HepG2 (cell line): ENCODE measurements around the gene LHPP. TPM values are rescaled to one million over a fixed set of nuclear protein-coding genes. Genes with fewer than 3 reads are reported as not detected.

Experiments used
- ATAC-seq: fragments of 200-7000 bp; cut with Tn5 transposase; 3 replicates; pipeline ENCODE4 v1.9.1; 2020; ENCODE audit warnings: mild to moderate bottlenecking, moderate library complexity
- BruUV-seq: library from RNA; stranded (reverse); fragments of 400-500 nt; replicated peaks from 2 replicates; lab custom pipeline; 2021; lab: Mats Ljungman, UMichigan
- CTCF ChIA-PET: fragments of 300-600 bp; formaldehyde crosslinking; extraction: SDS; loops from one replicate; lab custom pipeline; 2021; ENCODE audit warnings: low total read pairs, inconsistent platforms, low intra/inter-chr PET ratio; lab: Yijun Ruan, JAX
- POLR2A ChIA-PET: fragments of 350-600 bp; sonication (Branson Sonifier 250); formaldehyde crosslinking; loops from one replicate; lab custom pipeline; 2020; ENCODE audit warnings: antibody characterized with exemption, inconsistent platforms; lab: Yijun Ruan, JAX
- DNase-seq: peaks from one replicate; pipeline ENCODE4 v3.0.0-alpha.2; 2015; ENCODE audit warnings: low spot score
- FAIRE-seq: peaks from 3 replicates; lab custom pipeline; 2011; peaks lifted over from hg19 to GRCh38; lab: Jason Lieb, UNC
- H2AFZ ChIP-seq: one replicate; pipeline ENCODE4 v1.6.1; 2011; ENCODE audit warnings: low read length, inconsistent platforms
- H3K27ac ChIP-seq: fragments of 300-600 bp; 3 replicates; pipeline ENCODE4 v1.8.0; 2011; ENCODE audit warnings: mixed run types, mild to moderate bottlenecking, mixed read lengths, low read length, inconsistent platforms; ENCODE audit not compliant: insufficient read depth; ENCODE audit errors: extremely low read length
- H3K27me3 ChIP-seq, 2 experiments: fragments of 200-600 bp in 1 of 2; 2 replicates in 1 of 2; 3 replicates in 1 of 2; pipeline versions ENCODE4 v1.6.0 to v1.8.0; 2011; ENCODE audit warnings: low read length in 2 of 2, mild to moderate bottlenecking in 2 of 2, moderate library complexity in 2 of 2, inconsistent platforms in 1 of 2; ENCODE audit not compliant: insufficient read depth in 2 of 2, control insufficient read depth in 1 of 2
- H3K36me3 ChIP-seq, 2 experiments: fragments of 200-600 bp in 1 of 2; replicated peaks in 1 of 2; 2 replicates in 1 of 2; 3 replicates in 1 of 2; pipeline versions ENCODE4 v1.5.1 to v1.8.0; 2011; ENCODE audit warnings: low read length in 2 of 2, inconsistent platforms in 1 of 2; ENCODE audit not compliant: insufficient read depth in 2 of 2, control insufficient read depth in 1 of 2
- H3K4me1 ChIP-seq: 2 replicates; pipeline ENCODE4 v1.5.1; 2012; ENCODE audit warnings: low read length, inconsistent platforms; ENCODE audit not compliant: insufficient read depth
- H3K4me2 ChIP-seq: 2 replicates; pipeline ENCODE4 v1.6.0; 2011; ENCODE audit warnings: low read depth, low read length, inconsistent platforms
- H3K4me3 ChIP-seq, 3 experiments: fragments of 200-600 bp in 1 of 3; sonication (generic), shearing (Covaris generic) in 1 of 3; replicated peaks in 1 of 3; 2 replicates each; pipeline ENCODE4 v1.5.1; 2011 to 2016; ENCODE audit warnings: low read length in 3 of 3, inconsistent platforms in 2 of 3, low read depth in 2 of 3, mild to moderate bottlenecking in 2 of 3, control low read depth in 1 of 3, mixed read lengths in 1 of 3; ENCODE audit not compliant: insufficient read depth in 1 of 3
- H3K79me2 ChIP-seq: one replicate; pipeline ENCODE4 v1.6.1; 2011; ENCODE audit warnings: low read length, inconsistent platforms; ENCODE audit not compliant: insufficient read depth
- H3K9ac ChIP-seq: 2 replicates; pipeline ENCODE4 v1.6.0; 2011; ENCODE audit warnings: mild to moderate bottlenecking, low read depth, low read length, inconsistent platforms; ENCODE audit not compliant: insufficient read depth
- H3K9me3 ChIP-seq: 2 replicates; pipeline ENCODE4 v1.5.1; 2012; ENCODE audit warnings: mild to moderate bottlenecking, low read length
- H4K20me1 ChIP-seq: 2 replicates; pipeline ENCODE4 v1.6.0; 2011; ENCODE audit warnings: inconsistent platforms, mild to moderate bottlenecking, low read length, moderate library complexity; ENCODE audit not compliant: insufficient read depth
- SRF ChIP-seq: IDR thresholded peaks from 2 replicates; pipeline ENCODE4 v1.6.1; 2011; ENCODE audit warnings: mild to moderate bottlenecking, low read depth, low read length, moderate library complexity
- ZBTB3 ChIP-seq: sonication (generic); formaldehyde crosslinking; IDR thresholded peaks from 2 replicates; pipeline ENCODE4 v1.4.0; 2020; ENCODE audit warnings: low read depth, mild to moderate bottlenecking, moderate library complexity, missing genetic modification reagents, borderline replicate concordance
- ZNF121 ChIP-seq: sonication (generic); formaldehyde crosslinking; IDR thresholded peaks from 2 replicates; pipeline ENCODE4 v1.5.0; 2020; ENCODE audit warnings: mild to moderate bottlenecking, missing genetic modification reagents
- WGBS: methylation state at CpG from one replicate; pipeline ENCODE4 v1.1.6; 2017; ENCODE audit warnings: low lambda C conversion rate; 5-methylcytosine and 5-hydroxymethylcytosine counted together
- in situ Hi-C: cut with HindIII; loops from 2 replicates; pipeline ENCODE4 v1.10.0; 2017; ENCODE audit warnings: low pct_unique_long_range_greater_than_20kb; ENCODE audit not compliant: extremely low pct_ligation_motif_present
- intact Hi-C: fragments of 100-400 bp; cut with micrococcal nuclease; formaldehyde crosslinking; loops from one replicate; pipeline ENCODE4 v1.10.0; 2022; ENCODE audit not compliant: unreplicated experiment
- polyA plus RNA-seq, 8 experiments: library from polyadenylated mRNA; depleted of rRNA in 3 of 8; stranded (reverse) in 7 of 8; unstranded in 1 of 8; fragments of >200 nt; fragmentation: Illumina TruSeq in 4 of 8; extraction: Trizol in 4 of 8; gene quantifications; 2 replicates each; pipeline versions ENCODE4 v1.2.1 to v1.2.3, GENCODE V29; 2011 to 2016; ENCODE audit warnings: low read depth in 4 of 8, missing spikeins in 1 of 8, mixed read lengths in 1 of 8; ENCODE audit not compliant: insufficient read depth in 1 of 8
- total RNA-seq, 5 experiments: library from RNA; depleted of rRNA; stranded (reverse); fragments of >200 nt; fragmentation: Illumina TruSeq; extraction: Trizol; gene quantifications; 2 replicates each; pipeline ENCODE4 v1.2.3, GENCODE V29; 2016; ENCODE audit warnings: low read depth in 1 of 5
- TF ChIP-seq, protein P1 (sequence below): sonication (generic); formaldehyde crosslinking; IDR thresholded peaks from 2 replicates; pipeline ENCODE4 v1.9.0; 2021; ENCODE audit warnings: missing genetic modification reagents, borderline replicate concordance
- TF ChIP-seq, protein P2 (sequence below): sonication (generic); formaldehyde crosslinking; IDR thresholded peaks from 2 replicates; pipeline ENCODE4 v1.4.0; 2020; ENCODE audit warnings: missing genetic modification reagents

Gene LHPP
- total and polyA plus RNA-seq, 2 of the 13 experiments (the other 11 are each of a cell fraction or from before 2014, with no cell fraction given): 5.2 to 13.1 TPM

DNA sequence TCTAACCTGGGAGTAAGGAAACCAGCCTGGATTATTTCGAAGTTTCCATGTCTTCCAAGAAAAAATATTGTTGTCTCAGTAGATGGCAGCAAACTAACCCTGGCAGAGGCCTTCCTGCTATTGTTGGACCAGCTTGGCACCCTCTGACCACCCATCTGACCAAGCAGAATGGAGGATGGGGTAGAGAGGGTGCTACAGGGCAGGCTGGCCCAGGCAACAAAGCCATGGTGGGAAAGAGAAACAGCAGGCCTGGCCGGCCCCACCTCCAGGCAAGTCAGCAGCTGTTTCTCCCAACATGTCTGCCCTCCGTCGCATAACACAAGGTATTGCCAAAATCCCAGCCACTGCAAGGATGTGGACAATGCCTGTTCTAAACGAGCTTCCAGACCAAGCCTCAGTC is 187.6 kb downstream of the LHPP start:
- intact Hi-C loops: no loop called here
- 94% methylated on average over 1 of the region's 5 CpGs for WGBS

More for the DNA sequence above, 187.6 kb downstream of the LHPP start:
- POLR2A ChIA-PET: no interaction called here
- Histone ChIP-seq H3K9ac (no peak overlapping the region), H3K36me3 (no peaks in the 10 kb centered on the region; a peak in 2 of 5 replicates), H4K20me1 (peaks cover 6% of the 10 kb centered on the region; the same call in 1 of the 2 replicates), H3K27me3 (no peaks in the 10 kb centered on the region)
- no TSS peak for BruUV-seq
- TF ChIP-seq, protein P1, sequence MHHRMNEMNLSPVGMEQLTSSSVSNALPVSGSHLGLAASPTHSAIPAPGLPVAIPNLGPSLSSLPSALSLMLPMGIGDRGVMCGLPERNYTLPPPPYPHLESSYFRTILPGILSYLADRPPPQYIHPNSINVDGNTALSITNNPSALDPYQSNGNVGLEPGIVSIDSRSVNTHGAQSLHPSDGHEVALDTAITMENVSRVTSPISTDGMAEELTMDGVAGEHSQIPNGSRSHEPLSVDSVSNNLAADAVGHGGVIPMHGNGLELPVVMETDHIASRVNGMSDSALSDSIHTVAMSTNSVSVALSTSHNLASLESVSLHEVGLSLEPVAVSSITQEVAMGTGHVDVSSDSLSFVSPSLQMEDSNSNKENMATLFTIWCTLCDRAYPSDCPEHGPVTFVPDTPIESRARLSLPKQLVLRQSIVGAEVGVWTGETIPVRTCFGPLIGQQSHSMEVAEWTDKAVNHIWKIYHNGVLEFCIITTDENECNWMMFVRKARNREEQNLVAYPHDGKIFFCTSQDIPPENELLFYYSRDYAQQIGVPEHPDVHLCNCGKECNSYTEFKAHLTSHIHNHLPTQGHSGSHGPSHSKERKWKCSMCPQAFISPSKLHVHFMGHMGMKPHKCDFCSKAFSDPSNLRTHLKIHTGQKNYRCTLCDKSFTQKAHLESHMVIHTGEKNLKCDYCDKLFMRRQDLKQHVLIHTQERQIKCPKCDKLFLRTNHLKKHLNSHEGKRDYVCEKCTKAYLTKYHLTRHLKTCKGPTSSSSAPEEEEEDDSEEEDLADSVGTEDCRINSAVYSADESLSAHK (CRISPR knock-in tag): no peak
- TF ChIP-seq ZNF121 (CRISPR knock-in tag): no peak
- TF ChIP-seq SRF: no peak
- no peak for TF ChIP-seq ZBTB3 (CRISPR knock-in tag)
- TF ChIP-seq, protein P2, sequence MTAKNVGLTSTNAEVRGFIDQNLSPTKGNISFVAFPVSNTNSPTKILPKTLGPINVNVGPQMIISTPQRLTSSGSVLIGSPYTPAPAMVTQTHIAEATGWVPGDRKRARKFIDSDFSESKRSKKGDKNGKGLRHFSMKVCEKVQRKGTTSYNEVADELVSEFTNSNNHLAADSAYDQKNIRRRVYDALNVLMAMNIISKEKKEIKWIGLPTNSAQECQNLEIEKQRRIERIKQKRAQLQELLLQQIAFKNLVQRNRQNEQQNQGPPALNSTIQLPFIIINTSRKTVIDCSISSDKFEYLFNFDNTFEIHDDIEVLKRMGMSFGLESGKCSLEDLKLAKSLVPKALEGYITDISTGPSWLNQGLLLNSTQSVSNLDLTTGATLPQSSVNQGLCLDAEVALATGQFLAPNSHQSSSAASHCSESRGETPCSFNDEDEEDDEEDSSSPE (CRISPR knock-in tag): no peak
- TF ChIP-seq, all 625 proteins: peak for 0
- ATAC-seq (no peak), FAIRE-seq (no peak), DNase-seq (no peak)
- Histone ChIP-seq H3K27ac (no peak overlapping the region), H3K4me1 (peaks cover 53% of the 10 kb centered on the region), H2AFZ (no peak overlapping the region), H3K9me3 (no peaks in the 10 kb centered on the region), H3K4me3 (no peak overlapping the region), H3K4me2 (no peak overlapping the region), H3K79me2 (no peaks in the 10 kb centered on the region)
- CTCF ChIA-PET: no interaction called here
- in situ Hi-C loops: no loop called here
